HG03442 (cell line): ENCODE results near the gene ADCK1.
A peak's percentile ranks its signal among the peaks of the same experiment; 100 is the strongest.
"Not testable (repeated sequence)": the region's sequence is repeated elsewhere in the genome, so short reads cannot be mapped to it uniquely, and the experiment has no call there.

Source experiments
- ATAC-seq: cut with Tn5 transposase; IDR thresholded peaks from one replicate; pipeline ENCODE4 v1.9.1; 2021; ENCODE audit warnings: mild to moderate bottlenecking, moderate library complexity; ENCODE audit not compliant: unreplicated experiment

Gene ADCK1

DNA sequence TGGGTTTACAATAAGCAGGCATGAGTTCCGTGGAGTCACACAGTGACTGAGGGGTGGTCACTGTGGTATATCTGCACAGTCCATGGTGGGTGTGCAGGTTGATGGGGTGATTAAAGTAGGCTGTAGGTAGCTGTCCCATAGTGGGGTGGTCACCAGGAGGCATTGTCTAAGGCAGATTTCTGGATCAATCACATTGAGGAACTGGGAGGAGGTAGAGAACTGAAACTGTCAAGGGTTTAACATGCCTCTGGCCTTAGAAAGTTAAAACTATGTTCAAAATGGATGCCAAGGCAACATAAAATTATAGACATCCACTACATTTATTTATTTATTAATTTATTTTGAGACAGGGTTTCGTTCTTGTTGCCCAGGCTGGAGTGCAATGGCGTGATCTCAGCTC is 8.3 kb downstream of the ADCK1 start:
- no peak for ATAC-seq

DNA sequence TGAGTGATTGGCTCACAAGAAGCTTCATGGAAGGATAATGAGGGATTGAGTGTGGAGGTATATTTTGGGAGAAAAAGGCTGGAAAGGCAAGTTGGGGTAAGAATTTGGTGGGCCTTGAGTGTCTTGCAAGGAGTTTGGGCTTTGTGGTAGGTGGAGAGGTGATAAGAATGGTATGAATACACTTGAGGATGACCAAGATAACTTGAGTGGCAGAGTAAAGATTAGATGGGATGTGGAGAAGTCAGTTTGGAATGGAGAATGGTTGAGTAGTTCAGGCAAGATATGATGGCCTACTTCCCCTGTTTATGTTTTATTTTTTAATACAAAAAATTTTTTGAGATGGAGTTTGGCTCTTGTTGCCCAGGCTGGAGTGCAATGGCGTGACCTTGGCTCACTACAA is 9.1 kb downstream of the ADCK1 start:
- no peak for ATAC-seq

DNA sequence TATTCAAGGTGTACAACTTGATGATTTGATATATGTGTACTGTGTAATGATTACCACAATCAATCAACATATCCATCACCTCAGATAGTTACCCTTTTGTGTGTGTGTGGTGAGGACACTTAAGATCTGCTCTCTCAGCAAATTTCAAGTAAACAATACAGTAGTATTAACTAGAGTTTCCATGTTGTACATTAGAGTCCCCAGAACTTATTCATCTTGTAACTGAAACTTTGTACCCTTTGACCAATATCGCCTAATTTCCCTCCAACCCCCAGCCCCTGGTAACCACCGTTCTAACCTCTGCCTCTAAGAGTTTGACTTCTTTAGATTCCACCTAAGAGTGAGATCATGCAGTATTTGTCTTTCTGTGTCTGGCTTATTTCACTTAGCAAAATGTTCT is 12.1 kb downstream of the ADCK1 start:
- peak; percentile 81 for ATAC-seq

DNA sequence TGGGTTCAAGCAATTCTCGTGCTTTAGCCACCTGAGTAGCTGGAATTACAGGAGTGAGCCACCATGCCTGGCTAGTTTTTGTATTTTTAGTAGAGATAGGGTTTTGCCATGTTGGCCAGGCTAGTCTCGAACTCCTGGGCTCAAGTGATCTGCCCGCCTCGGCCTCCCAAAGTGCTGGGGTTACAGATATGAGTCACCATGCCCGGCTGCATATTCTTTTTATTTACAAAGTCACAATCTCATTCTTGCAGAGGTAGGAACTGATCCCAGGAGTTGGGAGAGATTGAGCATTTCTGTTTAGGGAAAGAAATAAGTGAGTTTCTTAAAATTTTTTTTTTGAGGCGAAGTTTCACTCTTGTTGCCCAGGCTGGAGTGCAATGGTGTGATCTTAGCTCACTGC is 12.8 kb downstream of the ADCK1 start:
- not testable (repeated sequence) for ATAC-seq

DNA sequence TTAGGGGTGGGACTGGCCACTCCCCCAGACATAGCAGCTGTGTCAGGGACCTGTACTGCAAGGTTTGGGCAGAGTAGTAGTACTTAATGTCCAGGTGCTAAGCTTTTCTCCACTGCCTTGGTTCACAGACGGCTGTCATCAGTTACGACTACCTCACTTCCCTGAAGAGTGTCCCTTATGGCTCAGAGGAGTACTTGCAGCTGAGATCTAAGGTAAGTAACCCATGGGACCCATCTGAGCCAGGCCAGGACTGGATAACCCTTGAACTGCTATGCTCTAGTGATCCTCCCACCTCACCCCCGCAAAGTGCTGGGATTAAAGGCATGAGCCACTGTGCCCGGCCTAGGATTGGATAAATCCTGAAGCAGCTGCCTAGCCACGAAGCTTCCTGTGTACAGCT is 22.4 kb downstream of the ADCK1 start:
- ATAC-seq, result no peak

DNA sequence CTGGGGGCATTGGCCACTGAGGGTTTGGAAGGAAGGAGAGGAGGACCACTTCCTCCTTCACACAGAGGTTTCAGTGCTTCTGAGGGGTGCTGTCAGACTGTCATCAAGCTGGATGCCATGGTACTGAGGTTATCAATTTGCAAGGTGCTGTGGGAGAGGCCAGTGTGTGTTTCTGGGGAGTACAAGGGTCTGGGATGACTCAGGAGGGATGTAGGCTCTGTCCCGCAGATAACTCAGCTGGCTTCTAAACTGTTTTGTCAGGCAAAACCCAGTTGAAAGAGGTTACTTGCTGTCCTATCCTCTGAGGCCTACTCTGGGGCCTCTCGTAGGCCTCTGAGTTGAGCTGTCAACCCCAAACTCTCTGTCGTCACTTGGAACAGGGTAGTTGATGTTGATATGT is 22.8 kb downstream of the ADCK1 start:
- no peak for ATAC-seq

DNA sequence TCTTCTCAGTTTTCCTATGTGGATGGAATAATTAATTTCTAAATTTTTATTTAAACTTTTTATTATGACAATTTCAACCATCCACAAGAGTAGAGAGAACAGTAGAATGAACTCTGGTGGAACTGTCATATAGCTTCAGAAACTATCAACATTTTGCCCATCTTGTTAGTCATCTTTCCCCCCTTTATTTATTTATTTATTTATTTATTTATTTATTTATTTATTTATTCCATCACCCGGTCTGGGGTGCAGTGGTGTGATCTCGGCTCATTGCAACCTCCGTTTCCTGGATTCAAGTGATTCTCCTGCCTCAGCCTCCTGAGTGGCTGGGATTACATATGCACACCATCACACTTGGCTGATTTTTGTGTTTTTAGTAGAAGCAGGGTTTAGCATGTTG is 23.5 kb downstream of the ADCK1 start:
- ATAC-seq, result no peak

DNA sequence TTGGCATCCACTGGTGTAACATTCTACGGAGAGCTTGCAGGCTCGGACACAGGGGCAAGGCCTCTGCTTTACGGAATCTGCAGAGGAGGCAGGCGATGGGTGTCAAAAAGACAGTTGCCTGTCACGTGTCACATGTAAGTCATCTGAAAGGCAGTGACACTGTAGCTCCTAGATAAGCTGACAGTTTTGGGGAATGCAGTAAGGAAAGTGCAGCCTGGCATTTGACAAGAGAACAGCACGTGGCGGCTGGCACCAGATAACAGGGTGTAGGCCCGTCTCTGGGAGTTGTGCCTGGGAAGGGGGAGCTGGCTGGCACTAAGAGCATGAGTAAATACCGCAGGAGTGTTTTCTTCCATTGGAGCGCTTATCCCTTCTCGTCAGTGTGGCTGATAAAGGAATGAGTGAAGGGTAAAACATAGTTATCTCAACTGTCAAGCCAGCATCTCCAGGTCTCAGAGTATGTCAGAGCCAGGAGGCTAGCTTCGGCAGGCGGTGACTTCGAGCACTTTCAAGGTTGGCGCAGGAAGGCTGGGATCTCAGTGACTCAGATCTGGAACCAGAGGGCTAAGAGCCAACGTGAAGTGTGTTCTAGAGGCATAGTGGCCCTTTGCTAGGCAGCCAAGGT is 26.1 kb downstream of the ADCK1 start:
- ATAC-seq, result no peak

DNA sequence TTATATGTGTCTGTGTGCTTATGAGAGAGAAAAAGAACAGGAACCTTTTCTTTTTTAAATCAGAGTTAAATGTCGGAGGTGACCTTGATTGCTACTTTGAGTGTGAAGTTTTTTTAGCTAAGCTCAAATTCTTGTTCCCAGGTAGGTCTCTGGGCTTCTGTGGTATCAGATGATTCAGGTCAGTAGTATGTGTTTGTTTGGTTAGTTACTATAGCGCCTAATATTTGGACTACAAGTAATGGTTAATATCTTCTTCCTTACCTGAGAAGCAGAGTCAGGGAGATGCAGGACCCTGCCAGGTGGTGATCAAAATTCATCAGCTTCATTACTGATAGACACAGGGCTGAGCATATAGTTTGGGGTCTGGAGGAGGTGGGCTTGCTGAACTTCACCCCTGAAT is 30.8 kb downstream of the ADCK1 start:
- ATAC-seq, result no peak

DNA sequence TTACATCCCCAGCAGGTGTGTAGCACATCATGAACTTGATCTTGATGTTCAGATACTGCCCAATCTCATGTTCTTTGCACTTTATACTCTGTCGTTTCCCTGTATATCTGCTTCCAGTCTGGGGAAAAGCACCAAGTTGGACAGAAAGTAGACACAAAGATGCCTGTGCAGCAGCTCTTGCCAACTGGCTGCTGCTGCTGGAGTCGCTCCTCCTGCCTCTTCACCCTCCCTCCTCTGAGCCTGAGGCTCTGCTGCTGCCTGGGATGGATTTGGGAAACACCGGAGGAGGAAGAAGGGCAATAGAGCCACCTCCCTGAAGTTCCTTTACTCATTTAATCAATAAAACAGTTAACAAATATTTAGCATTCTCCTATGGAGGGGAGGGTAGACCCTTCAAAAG is 32.4 kb downstream of the ADCK1 start:
- no peak for ATAC-seq

DNA sequence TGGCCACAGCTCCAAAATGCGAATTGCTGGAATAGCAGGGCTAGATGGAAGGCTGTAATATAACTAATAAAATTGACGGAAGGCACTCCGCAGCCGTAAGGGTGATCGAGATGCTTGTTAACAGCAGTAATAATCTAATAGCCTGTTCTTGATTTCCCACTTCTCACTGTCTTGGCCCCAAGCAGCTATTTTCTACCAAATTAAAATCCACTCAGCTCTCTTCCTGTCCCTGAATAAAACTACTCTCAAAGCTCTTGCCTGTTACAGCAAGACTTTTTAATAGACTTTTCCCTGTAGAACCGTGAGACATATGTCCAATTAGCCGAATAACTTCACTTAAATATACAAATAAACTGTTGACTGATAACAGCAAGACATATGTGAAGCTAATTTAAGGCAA is 38.0 kb downstream of the ADCK1 start:
- no peak for ATAC-seq

DNA sequence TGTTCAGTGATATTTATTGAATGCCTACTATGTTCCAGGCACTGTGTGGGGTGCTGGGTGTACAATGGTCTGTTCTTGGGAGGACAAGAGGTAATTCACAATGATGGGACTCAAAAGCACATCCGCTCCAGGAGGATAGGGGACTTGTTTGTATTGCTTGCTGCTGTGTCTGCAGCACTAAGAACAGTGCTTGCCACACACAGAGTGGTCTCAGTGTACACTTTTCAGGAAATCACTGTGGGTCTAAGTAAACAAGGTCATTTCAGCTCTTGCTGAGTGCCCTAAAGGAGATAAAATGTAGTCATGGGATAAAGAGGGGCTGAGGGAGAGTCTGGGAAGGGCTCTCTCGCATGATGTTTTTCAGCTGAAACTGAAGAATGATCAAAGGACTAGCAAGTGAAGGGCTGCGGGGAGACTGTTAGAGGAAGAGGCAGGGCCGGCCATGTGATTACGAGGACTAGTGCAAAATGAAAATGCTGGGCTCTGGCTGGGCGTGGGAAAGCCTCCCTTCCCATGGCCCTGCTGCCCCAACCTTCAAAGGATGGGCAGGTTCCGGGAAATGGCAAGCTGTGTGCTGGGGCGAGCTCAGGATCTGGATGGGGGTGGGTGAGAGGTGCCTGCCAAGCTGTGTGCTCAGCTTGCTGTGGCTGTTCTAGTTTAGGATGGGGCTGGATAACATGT is 39.1 kb downstream of the ADCK1 start:
- no peak for ATAC-seq

DNA sequence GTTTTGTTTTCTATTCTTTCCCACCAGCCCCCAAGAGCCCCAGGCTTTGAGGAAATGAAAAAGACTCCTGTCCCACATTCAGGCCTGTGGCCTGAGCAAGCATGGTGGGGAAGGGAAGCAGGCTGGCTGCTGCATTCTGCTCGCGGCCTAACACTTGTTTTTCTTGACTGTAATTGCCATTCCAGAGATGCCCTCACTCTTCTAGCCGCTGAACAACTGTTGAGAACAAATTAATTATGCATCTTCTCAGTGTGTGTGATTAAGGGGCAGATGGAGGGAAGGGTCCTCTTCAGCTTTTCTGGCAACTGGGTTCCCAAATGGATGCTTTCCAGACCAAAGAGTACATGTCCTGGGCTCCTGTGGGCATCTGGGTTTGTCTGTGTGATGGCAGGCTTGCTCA is 43.3 kb downstream of the ADCK1 start:
- ATAC-seq, result no peak

DNA sequence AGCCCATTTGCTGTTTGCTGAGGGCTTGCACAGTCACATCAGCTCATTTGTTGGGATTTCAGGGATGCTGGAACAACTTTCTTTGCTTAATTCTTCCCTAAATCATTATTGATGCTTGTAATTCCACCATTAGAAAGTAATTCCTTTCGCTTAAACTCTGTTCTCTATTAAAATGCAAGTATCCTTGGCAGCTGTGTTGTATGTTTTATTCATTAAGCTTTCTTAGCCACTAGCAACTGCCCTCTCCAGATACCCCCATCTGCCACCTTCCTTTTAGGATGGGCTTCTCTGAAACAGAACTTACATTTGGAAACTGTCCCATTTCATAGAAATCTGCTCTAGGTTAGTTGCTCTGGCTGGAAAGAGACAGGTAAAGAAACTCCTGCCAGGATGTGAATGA is 43.7 kb downstream of the ADCK1 start:
- no peak for ATAC-seq

DNA sequence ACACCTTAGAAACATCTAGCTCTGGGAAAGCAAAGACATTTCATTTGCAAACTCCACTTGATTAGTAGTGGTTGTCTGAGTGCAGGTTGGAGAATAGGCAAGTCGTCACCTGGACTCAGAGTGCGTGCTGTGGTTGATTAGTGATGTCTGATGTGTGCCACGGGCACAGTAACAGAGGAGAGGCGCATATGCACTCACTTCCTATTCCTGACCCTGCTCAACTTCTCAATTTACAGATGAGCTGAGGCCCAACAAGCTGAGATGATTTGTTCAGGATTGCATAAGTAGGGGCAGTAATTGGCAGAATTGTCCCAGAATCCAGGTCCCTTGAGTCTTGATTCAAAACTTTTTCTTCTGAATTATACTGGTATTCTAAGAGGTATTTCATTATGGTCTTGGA is 44.9 kb downstream of the ADCK1 start:
- no peak for ATAC-seq

DNA sequence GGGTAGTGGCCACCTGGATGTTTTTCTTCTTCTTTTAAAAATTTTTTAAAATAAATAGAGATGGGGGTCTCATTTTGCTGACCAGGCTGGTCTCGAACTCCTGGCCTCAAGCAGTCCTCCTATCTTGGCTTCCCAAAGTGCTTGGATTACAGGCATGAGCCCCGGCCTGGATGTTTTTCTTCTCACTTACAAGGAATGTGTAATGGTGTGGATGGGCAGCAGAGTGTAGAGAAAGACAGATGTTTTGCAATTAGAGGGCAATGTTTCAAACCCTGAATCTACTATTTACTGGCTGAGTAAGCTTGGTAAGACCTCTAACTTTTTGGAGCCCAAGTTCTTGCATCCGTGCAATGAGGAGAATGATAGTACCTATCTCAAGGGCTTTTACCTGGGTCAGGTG is 48.1 kb downstream of the ADCK1 start:
- ATAC-seq, result no peak

DNA sequence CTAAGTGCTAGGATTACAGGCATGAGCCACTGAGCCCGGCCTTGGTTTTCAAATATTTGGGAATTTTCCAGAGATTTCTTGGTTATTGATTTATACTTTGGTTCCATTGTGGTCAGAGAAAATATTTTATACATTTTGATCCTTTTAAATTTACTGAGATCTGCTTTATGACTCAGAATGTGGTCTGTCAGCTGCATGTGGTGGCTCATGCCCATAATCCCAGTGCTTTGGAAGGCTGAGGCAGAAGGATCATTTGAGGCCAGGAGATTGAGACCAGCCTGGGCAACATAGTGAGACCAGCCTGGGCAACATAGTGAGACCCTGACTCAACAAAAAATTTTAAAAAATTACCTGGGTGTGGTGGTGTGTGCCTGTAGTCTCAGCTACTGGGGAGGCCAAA is 49.8 kb downstream of the ADCK1 start:
- no peak for ATAC-seq

DNA sequence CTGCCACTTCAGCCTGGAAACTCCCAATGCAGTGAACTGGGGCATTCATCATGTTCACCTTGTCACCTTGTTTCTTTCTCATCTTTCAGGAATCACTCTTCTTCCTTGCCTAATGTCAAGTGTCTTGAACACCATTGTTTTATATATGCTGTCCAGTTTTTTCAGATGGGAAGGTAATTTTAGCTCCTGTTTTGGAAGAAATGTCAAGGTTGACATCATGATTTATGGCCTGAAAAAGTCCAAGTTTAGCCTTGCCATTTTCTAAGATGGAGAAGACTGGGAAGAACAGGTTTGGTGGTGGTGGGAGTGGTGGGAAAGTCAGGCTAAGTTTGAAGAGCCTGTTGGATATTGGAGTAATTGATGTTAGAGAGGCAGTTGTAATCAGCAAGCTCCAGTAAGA is 54.0 kb downstream of the ADCK1 start:
- no peak for ATAC-seq

DNA sequence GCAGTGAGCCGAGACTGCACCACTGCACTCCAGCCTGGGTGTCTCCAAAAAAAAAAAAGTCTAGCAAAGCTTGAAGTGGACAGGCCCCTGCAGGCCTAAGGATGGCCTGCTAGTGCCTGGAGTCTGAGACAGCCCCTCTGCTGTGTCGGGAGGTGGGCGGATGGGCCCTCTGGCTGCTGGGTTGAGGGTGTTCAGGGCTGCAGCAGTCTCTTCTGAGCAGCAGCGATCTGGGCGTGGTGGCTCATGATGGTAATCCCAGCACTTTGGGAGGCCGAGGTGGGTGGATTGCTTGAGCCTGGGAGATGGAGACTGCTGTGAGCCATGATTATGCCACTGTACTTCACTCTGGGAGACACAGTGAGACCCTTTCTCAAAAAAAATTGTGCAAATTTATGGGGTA is 57.0 kb downstream of the ADCK1 start:
- no peak for ATAC-seq

DNA sequence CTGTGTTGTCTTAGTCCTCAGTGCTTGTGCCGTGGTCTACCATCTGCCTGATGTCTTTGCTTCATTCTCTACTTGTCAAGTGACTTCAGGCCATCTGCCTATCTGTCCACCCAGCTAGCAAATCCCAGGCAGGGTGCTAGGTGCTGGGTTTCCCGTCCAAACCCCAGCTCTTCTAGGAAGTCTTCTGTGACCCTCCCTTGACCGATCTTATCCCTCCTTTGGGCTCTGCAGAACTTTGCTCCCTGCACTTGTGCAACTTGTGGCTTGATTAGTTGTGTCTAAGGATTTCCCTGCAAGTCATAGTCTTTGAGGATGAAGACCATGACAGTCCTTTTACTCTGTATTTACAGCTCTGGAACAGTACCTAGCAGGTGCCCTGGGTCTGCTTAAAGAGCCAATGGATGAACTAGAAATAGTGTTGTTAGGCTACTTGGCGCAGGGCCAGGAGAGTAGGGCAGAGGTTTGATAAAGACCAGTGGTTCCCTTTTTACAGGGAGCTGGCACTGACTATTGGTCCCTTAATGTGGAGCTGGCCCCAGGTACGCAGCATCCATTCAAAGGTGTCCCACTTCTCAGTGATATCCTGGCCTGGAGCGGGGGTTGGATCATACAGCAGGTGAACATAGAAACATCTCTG is 60.1 kb downstream of the ADCK1 start:
- ATAC-seq, result no peak

DNA sequence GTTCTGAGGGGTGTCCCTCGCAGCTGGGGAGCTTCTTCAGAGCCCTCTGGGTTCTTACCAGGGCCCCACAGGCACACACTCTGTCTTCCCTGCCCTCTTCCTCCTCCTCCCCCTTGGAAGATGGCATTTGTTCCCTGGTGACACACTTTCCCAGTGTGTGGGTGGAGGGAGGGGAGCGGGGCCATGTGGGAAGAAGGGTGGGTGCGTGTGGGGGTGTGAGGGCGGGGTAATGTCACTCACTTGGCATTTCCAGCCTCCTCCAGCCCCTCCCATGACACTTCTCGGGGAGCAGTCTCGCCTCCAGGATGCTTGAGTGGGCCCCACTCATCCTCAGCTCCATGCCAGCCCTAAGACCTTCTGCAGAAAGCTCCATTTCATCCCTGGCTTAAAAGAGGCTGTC is 61.3 kb downstream of the ADCK1 start:
- ATAC-seq, result no peak

DNA sequence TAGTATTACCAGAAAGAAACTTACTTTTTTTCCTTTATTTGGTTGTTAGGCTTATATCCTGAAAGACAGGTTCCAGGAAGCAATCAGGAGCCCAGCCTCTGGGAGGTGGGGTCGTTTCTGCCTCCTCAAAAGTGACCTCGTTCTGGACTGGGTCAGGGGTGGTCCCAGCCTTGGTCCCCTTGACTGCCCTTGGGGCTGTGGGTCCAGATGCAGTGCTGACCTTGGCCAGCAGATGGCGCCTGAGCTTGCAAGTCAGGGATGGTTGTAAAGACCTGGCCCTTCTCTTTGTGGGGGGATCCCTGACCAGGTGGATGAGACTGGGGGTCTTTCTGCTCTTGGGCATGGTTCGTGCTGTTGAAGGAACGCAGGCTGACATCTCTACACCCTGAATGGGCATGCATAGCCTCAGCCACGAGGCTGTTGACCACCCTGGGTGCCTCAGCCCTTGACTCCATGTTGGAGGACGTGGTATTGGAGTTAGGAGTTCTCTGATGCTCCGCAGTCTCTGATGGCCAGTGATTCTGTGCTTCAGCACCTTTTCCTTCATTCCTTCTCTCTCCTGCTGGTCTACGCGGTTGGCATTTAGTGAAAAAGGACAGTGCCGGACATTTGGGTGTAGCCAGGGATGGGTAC is 62.4 kb downstream of the ADCK1 start:
- peak; percentile 66 for ATAC-seq
